Nephron (organoid): ENCODE measurements around the gene PBOV1.

Source experiments
- H3K27ac Mint-ChIP-seq, 3 experiments: 2 replicates each; pipeline ENCODE4 v1.8.0; 2020; ENCODE audit warnings: mixed read lengths in 3 of 3, mild to moderate bottlenecking in 2 of 3, moderate library complexity in 1 of 3
- H3K27me3 Mint-ChIP-seq: 2 replicates; pipeline ENCODE4 v1.8.0; 2021; ENCODE audit warnings: low read depth, mild to moderate bottlenecking, moderate library complexity, mixed read lengths
- H3K36me3 Mint-ChIP-seq: 2 replicates; pipeline ENCODE4 v1.8.0; 2020; ENCODE audit warnings: low read depth, mixed read lengths
- H3K4me1 Mint-ChIP-seq: 2 replicates; pipeline ENCODE4 v1.8.0; 2020; ENCODE audit warnings: mixed read lengths
- H3K4me3 Mint-ChIP-seq, 3 experiments: 2 replicates each; pipeline ENCODE4 v1.8.0; 2020; ENCODE audit warnings: mild to moderate bottlenecking in 3 of 3, mixed read lengths in 3 of 3, moderate library complexity in 2 of 3
- H3K9me3 Mint-ChIP-seq: 2 replicates; pipeline ENCODE4 v1.8.0; 2020; ENCODE audit warnings: mixed read lengths
- CTCF ChIP-seq, 3 experiments: fragments of 200-600 bp; sonication (generic); IDR thresholded peaks; one replicate each; pipeline ENCODE4 v1.5.0; 2021; ENCODE audit warnings: antibody characterized with exemption in 3 of 3; ENCODE audit not compliant: unreplicated experiment in 3 of 3

Gene PBOV1

DNA sequence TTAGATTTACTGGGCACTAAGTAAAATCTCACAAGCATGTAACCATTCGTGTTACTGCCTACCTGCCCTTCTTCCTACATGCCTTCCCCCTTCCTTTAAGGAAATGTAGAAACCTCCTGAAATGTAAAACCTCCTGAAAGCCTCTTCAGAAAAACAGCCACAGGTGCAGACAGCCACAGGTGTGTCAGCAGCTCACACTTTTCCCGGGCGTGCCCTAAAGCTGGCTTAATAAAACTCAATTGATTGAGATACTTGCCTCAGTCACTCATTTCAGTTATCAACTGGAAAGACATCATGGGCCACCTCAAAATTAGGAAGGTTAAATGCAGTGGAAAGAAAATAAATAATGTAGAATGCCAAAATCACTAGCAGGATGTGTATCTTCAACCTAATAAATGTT is 23.1 kb upstream of the PBOV1 start:
- Mint-ChIP-seq H3K36me3 (no peaks in the 10 kb centered on the region), H3K4me1 (no peaks in the 10 kb centered on the region), H3K27ac (no peak overlapping the region), H3K9me3 (no peaks in the 10 kb centered on the region), H3K27me3 (no peaks in the 10 kb centered on the region), H3K4me3 (no peak overlapping the region)
- TF ChIP-seq CTCF (IDR thresholded peaks at IDR 0.05; ENCODE audit: unreplicated experiment in 3 of 3) = no peak

GRCh38 chr6:138240476-138241245 is 22.4 kb upstream of the PBOV1 start:
- Mint-ChIP-seq H3K27me3 (no peaks in the 10 kb centered on the region), H3K9me3 (no peaks in the 10 kb centered on the region), H3K27ac (no peak overlapping the region), H3K36me3 (no peaks in the 10 kb centered on the region), H3K4me3 (no peak overlapping the region), H3K4me1 (no peaks in the 10 kb centered on the region)
- no peak for TF ChIP-seq CTCF (IDR thresholded peaks at IDR 0.05; ENCODE audit: unreplicated experiment in 3 of 3)

GRCh38 chr6:138239774-138240173 is 21.5 kb upstream of the PBOV1 start:
- Mint-ChIP-seq H3K27me3 (no peaks in the 10 kb centered on the region), H3K4me3 (no peak overlapping the region), H3K36me3 (no peaks in the 10 kb centered on the region), H3K27ac (no peak overlapping the region), H3K9me3 (no peaks in the 10 kb centered on the region), H3K4me1 (no peaks in the 10 kb centered on the region)
- TF ChIP-seq CTCF (IDR thresholded peaks at IDR 0.05; ENCODE audit: unreplicated experiment in 3 of 3) = no peak

DNA sequence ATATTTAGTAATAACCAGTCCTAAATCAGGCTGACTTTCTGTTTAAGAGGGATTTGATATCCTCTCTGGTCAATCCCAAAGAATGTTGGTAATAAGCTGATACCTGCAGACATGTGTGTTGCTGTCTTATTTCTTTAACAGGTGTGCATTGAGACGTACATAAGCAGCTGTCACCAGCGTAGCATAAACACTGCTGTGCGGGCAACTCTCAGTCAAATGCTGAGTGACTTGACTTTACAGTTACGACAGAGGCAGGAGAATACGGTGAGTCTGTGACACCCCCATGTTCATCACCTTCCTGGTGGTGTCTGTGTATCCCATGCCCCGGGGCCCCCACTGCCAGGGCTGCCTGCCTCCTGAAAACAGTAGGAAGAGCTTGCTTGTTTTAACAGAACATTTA is 20.1 kb upstream of the PBOV1 start:
- H3K27me3 Mint-ChIP-seq = no peaks in the 10 kb centered on the region
- no peaks in the 10 kb centered on the region for H3K36me3 Mint-ChIP-seq
- peaks cover 6% of the 10 kb centered on the region for H3K4me1 Mint-ChIP-seq
- H3K4me3 Mint-ChIP-seq = no peak overlapping the region
- H3K9me3 Mint-ChIP-seq = no peaks in the 10 kb centered on the region
- TF ChIP-seq CTCF (IDR thresholded peaks at IDR 0.05; ENCODE audit: unreplicated experiment in 3 of 3) = no peak
- no peak overlapping the region for H3K27ac Mint-ChIP-seq

DNA sequence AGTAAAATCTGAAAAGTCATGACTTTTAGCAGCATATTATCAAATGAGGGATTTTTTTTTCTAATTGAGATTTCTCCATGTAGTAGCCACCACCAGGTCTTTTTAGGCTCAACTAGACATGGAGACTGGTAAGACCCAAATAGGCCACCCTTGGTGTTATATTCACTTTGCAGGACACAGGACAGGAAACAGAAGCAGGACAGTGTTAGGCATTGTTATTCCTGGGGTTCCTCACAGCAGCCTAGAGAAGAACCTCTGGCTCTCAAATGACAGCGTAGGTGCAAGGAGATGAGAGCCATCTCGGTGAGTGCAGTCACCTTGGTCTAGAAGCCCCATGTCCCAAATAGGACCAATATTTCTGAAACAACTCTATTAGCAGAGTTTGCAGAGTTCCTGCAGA is 19.2 kb upstream of the PBOV1 start:
- H3K4me1 Mint-ChIP-seq = peaks cover 13% of the 10 kb centered on the region
- no peak overlapping the region for H3K4me3 Mint-ChIP-seq
- no peak for TF ChIP-seq CTCF (IDR thresholded peaks at IDR 0.05; ENCODE audit: unreplicated experiment in 3 of 3)
- no peaks in the 10 kb centered on the region for H3K36me3 Mint-ChIP-seq
- H3K27ac Mint-ChIP-seq = no peak overlapping the region
- H3K27me3 Mint-ChIP-seq = no peaks in the 10 kb centered on the region
- H3K9me3 Mint-ChIP-seq = no peaks in the 10 kb centered on the region

DNA sequence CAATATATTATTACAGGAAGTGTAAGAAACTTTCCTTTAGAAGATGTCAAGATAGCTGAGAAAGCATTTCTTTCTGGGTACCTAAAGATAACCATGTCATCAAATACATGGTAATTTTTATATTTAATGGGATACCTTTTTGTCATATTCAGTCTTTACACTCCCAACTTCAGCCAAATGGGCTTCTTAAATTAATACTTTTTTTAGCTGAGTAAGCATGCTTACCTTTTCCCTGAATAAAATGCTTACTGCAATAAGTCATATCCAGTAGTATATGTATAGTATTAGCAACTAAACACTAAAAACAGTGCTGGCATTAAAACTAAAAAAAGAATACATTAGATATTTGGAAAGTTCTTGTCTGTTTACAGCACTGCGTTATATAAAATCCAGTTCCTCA is 17.4 kb upstream of the PBOV1 start:
- Mint-ChIP-seq H3K36me3 (no peaks in the 10 kb centered on the region), H3K27ac (no peak overlapping the region), H3K4me3 (no peak overlapping the region), H3K27me3 (peaks cover 3% of the 10 kb centered on the region), H3K4me1 (peaks cover 13% of the 10 kb centered on the region), H3K9me3 (no peaks in the 10 kb centered on the region)
- TF ChIP-seq CTCF (IDR thresholded peaks at IDR 0.05; ENCODE audit: unreplicated experiment in 3 of 3) = no peak
